GM23248 (cell line): ENCODE data around the gene IFT25.

ENCODE experiments used
- EZH2 ChIP-seq: fragments of 200-600 bp; sonication (generic); IDR thresholded peaks from 2 replicates; pipeline ENCODE4 v1.6.1; 2018; ENCODE audit warnings: antibody characterized with exemption, mild to moderate bottlenecking; ENCODE audit not compliant: insufficient read depth, poor library complexity, severe bottlenecking
- EZH2phosphoT487 ChIP-seq: fragments of 200-600 bp; sonication (generic); IDR thresholded peaks from 2 replicates; pipeline ENCODE4 v1.6.1; 2018; ENCODE audit warnings: antibody characterized with exemption, moderate library complexity, mild to moderate bottlenecking, low read depth; ENCODE audit not compliant: insufficient read depth

GRCh38 chr1:53909946-53910345 is 35.6 kb downstream of the IFT25 start:
- TF ChIP-seq EZH2 (no peak), EZH2phosphoT487 (no peak)
